Body of pancreas (tissue), 4 donors: ENCODE results near the gene ZNF891.

Source experiments
- POLR2A ChIP-seq, 3 donors: fragments of 450-650 bp; IDR thresholded peaks; one replicate each; pipeline ENCODE4 v1.6.1; 2016; ENCODE audit warnings: antibody characterized with exemption in 3 of 3, mild to moderate bottlenecking in 2 of 3
- TF ChIP-seq, protein P1 (sequence below), 7 experiments: fragments of 450-650 bp in 4 of 7; fragments of 200-600 bp in 3 of 7; sonication (generic) in 3 of 7; IDR thresholded peaks; one replicate each; pipeline ENCODE4 v1.5.1; 2016 to 2019; ENCODE audit warnings: antibody characterized with exemption in 7 of 7

DNA sequence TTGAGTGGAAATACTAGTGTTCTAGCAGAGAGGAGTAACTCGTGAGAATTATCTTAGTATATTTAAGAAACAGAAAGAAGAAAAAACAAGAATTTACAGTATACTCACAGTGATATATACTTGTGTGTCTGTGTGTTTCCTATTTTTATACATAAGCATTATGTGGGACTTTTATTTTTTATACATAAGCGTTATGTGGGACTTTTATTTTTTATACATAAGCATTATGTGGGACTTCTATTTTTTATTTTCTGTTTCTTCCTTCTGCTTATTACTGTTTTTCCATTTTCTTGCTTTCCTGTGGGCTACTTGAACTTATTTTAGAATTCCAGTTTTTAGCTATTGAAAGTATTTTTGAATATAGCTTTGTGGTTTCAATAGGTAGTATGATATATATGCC, 56.2 kb downstream of the ZNF891 start:
- no peak for TF ChIP-seq POLR2A (IDR thresholded peaks at IDR 0.05)
- TF ChIP-seq, protein P1, sequence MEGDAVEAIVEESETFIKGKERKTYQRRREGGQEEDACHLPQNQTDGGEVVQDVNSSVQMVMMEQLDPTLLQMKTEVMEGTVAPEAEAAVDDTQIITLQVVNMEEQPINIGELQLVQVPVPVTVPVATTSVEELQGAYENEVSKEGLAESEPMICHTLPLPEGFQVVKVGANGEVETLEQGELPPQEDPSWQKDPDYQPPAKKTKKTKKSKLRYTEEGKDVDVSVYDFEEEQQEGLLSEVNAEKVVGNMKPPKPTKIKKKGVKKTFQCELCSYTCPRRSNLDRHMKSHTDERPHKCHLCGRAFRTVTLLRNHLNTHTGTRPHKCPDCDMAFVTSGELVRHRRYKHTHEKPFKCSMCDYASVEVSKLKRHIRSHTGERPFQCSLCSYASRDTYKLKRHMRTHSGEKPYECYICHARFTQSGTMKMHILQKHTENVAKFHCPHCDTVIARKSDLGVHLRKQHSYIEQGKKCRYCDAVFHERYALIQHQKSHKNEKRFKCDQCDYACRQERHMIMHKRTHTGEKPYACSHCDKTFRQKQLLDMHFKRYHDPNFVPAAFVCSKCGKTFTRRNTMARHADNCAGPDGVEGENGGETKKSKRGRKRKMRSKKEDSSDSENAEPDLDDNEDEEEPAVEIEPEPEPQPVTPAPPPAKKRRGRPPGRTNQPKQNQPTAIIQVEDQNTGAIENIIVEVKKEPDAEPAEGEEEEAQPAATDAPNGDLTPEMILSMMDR (IDR thresholded peaks at IDR 0.05) = no peak
